NCI-H526 treated with DMSO at 0.1 percent for 48 hours (cell line): ENCODE data around the gene POLR2I.
"Not testable (repeated sequence)": the region's sequence is repeated elsewhere in the genome, so short reads cannot be mapped to it uniquely, and the experiment has no call there.

Experiments
- DNase-seq: peaks from one replicate; lab custom pipeline; 2025; lab: John Stamatoyannopoulos, UW

Gene POLR2I

DNA sequence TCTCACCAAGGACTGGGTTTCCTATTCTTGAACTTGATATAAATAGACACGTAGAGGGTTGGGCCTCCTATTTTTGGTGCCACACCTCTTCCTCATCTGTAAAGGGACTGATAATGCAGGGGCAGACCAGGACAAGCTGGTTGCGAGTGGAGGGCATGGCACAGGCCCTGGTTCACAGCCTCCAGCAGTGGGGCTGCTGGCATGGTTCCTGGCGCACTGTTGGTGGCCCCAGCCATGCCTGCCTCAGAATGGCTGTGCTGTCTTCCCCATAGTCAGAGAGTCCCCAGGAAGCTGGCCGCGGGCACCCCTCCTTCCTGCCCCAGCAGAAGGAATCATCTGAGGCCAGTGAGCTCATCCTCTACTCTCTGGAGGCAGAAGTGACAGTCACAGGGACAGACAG is 14.2 kb downstream of the POLR2I start:
- no peak for DNase-seq

DNA sequence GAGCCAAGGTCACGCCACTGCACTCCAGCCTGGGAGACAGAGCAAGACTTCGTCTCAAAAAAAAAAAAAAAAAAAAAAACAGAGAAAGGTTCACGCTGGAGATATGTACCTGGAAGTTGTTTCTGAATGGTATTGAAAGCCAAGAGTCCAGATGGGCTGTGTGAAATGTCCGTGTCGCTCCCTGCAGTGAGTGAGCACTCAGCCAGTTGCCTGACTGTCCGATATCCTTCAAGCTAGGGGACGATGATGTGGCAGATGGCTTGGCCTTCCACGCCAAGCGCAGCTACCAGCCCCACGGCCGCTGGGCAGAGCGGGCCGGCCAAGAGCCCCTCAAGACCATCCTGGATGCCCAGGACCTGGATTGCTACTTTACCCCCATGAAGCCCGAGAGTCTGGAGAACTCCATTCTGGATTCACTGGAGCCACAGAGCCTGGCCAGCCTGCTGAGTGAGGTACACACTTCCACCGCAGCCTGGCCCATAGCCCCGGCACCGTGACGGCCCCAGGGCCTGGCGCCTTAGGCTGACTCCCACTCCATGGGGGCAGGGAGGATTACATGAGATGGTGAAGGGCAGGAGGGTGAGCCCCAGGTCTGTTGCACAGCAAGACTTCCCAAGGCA is 15.4 kb downstream of the POLR2I start:
- no peak for DNase-seq

DNA sequence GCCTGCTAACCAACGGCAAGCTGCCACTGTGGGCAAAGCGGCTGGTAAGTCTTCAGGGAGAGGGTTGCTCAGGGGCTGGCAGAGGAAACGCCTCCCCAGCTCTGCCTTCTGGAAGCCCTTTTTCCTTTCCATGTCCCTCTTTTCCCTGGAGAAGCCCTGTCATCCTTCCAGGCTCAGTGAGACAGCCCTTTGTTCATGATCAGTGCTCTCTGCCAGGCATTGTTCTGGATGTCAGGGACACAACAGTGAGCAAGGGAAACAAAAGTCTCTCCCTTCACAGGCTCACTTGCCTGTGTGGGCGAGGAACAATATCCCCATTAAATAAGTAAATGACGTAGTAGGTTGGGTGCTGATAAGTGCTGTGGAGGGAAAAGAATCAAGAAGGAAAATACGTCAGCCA is 17.6 kb downstream of the POLR2I start:
- DNase-seq: no peak

DNA sequence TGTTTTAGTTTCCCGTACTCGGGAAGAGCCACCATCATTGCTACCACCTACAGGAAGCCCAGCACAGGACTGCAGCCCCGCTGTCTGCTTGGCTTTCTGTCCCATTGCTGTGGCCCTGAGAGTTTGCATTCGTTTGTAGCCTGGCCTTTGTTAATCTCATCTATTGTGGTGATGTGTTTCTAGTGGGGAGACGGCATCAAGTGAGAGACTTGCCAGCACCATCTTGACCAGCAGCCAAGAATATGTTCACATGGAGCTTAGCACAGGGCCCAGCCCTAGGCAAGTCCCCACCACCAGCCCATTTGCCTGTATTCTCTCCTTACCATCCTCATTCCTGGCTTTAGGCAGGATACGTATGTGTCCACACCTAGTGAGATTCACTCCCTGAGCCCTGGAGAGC is 21.0 kb downstream of the POLR2I start:
- no peak for DNase-seq

DNA sequence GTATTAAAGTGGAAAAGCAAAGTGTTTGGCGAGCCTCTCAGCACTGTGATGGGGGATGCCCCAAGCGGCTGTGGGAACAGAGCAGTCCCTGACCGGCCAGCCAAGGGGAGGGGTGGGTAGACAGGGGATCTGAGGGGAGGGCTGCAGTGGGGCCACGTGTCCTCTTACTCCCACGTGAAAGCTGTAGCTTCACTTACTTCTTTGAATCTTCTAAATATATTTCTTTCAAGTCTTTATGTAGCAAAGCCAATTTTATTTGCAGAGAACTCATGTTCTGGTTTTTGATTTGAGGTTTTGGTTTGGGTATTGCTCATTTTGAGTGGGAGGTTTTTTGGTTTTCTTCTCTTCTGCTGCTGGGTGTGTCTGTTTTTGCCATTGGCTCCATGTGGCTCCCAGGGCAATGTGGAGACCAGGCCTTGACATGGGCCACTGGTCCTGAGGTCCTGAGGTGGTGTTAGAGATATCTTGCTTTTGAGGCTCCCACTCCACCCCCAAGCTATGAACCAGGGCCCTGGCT is 21.5 kb downstream of the POLR2I start:
- no peak for DNase-seq

DNA sequence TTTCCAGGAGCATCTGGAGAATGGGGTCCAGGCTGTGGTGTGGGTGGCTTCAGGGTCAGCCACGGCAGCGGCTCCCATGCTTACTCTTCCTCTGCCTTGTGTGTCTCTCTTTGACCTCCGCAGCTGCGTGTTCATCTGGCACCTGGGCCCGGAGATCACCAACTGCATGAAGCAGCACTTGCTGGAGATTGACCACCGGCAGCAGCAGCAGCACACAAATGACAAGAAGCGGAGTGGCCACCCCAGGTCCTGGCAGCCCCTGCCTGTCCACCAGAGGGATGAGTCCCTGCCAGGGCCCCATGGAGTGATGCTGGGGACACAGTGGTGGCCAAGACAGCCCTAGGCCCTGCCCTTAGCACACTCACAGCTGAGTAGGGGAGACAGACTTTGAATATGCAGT is 22.1 kb downstream of the POLR2I start:
- DNase-seq: no peak

DNA sequence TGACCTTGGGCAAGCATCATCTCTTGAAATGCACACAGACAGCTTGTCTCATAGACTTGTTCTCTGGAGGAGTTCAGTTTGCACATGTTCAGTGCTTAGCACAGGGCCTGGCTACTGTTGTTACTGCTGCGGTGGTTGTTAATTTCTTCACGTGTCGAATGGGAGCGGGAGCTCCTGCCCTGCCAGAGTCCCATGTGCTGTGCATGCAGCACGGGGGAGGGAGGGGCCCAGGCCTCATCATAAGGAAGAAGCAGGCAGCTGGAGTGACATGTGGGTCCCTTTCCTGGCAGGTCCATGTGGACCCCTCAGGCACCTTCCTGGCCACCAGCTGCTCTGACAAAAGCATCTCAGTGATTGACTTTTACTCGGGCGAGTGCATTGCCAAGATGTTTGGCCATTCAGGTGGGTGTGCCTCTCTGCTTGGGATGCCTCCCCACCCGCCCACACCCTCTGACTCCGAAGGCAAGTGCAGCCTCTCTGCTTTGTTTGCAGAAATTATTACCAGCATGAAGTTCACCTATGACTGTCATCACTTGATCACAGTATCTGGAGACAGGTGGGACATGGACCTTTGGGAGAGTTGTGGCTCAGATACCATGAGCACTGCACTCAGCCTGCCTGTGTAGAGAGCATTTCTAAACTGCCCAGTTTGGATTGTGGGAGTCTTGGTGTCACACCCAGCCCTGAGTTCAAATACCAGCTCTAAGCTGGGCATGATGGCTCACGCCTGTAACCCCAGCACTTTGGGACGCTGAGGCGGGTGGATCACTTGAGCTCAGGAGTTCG is 23.6 kb downstream of the POLR2I start:
- DNase-seq: no peak

DNA sequence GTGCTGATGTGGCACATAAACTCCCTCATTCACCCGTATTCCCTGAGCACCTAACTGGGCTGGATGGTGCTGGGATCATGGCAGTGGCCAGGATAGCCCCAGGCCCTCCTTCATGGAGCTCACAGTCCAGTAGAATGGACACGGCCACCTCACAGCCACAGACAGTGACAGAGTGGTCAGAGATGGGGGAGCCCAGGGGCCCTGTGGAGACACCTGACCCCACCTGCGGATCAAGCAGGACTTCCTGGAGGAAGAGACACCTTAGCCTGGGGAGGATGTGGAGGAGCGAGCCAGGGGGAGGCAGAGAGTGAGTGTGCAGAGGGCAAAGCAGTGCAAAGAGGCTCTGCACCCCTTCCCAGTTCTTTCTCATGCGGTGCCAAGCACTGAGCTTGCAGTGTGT is 24.8 kb downstream of the POLR2I start:
- DNase-seq: no peak

DNA sequence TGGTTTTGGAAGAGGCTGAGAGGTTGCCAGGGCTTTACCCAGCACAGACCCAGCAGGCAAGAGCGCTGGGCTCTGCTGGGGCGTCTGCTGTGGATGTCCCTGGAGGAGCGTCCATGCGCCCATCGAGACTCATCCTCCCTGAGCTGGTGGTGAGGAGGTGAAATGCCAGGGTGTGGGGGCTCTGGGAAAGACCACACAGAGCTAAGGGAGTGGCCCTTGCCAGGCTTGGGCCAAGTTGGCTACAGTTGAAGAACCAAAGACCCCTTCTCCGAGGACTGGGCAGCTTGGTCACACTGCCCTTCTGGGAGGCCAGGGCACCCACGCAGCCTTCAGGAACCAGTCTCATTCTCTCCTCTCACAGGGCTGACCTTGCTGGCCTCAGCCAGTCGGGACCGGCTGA is 28.3 kb downstream of the POLR2I start:
- DNase-seq: no peak

DNA sequence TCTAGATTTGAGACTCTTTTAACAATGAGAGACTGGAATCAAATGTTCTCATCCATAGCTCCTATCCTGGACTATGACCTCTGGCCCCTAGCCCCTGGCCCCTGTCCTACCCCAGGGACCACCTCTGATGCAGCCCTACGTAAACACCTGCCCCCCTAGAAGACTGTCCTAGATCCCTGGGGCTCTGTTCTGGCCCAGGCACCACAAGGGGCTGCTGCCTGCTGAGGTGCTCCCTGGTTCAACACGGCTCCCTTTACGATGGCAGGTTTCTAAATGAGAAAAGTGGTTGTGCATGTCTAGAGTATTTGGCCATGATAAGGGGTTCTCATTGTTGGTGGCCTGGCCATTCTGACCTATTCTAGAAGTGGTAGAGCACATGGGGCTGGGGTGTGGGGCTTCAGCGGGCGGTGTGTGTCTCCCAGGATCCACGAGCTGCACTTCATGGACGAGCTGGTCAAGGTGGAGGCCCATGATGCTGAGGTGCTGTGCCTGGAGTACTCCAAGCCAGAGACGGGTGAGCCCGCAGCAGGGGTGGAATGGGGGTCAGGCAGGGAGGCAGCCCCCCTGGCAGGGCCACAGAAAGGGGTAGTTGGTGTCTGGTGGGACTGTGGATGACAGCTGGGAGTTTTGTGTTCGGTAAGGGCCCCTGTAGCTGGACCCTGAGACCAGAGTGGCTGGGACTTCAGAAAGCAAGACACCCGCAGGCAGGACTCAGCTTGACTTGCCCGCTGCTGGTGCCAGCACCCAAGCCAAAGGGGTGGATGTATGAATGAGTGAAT is 30.3 kb downstream of the POLR2I start:
- no peak for DNase-seq

DNA sequence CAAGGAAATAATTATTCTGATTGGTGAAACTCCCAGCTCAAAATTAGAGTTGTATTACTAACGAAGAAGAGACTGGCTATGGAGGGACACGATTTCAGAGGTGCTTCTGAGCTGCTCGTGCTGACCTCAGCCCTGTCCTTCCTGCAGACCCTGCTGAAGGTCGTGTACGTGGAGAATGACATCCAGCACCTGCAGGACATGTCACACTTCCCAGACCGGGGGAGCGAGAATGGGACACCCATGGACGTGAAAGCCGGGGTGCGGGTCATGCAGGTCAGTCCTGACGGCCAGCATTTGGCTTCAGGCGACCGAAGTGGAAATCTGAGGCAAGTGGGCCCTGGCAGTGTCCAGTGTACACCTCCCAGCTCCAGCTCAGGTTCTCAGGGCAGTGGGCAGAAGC is 31.8 kb downstream of the POLR2I start:
- no peak for DNase-seq

DNA sequence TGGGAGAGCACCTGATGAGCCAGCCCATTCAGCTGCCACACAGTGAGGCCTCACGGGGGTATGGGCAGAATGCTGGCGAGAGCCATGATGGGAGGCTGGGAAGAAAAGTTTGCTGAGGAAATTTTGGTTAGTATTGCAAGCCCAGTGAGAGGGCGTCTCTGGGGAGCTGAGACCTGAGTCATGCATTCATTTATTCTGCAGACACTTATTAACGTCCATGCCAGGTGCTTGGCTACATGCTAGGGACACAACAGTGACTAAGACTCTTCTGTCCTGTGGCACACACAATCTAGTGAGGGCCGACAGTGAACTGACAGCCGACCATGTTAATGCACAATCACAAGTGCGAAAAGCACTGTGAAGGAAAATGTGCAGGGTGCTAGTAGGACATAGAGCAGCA is 32.8 kb downstream of the POLR2I start:
- DNase-seq: no peak

DNA sequence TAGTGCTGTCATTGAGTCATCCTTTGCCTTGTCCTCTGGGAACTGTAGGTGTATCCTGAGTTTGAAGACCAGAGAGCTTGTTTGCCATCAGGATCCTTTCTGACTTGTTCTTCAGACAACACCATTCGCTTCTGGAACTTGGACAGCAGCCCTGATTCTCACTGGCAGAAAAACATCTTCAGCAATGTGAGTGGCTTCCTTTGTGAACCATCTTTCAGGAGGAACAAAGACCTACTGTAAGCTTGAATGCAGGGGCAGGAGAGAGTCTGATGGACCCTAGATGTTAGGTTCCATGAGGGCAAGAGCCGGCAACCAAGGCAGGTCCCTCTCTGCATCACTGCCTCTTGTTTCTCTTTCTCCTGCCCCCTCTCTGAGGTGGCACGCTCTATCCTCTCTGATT is 33.3 kb downstream of the POLR2I start:
- no peak for DNase-seq

DNA sequence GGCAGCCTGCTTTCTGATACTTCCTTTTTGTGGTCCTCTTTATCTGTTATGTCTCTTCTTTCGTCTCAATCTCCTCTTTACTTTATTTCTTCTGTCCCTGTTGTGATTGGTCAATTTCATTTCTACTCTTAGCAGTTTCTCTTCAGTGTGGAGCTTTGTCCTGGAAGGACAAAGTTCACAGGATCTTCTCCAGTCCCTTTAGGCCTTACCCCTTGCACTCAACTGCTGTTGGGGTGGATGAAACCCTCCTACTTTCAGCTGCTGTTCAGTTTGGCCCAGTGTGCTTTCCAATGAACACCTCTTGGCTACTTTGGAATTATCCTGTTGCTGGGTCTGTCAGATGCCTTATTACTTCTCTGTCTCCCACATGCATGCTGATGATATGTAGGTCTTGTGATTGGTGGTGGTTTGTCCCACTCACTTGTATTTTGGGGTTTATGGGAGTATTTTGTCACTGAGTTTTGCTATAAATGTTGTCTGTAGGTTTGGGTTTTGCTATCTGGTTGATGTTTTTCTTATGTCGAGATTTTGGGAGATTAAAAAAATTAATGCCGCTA is 35.2 kb downstream of the POLR2I start:
- no peak for DNase-seq

DNA sequence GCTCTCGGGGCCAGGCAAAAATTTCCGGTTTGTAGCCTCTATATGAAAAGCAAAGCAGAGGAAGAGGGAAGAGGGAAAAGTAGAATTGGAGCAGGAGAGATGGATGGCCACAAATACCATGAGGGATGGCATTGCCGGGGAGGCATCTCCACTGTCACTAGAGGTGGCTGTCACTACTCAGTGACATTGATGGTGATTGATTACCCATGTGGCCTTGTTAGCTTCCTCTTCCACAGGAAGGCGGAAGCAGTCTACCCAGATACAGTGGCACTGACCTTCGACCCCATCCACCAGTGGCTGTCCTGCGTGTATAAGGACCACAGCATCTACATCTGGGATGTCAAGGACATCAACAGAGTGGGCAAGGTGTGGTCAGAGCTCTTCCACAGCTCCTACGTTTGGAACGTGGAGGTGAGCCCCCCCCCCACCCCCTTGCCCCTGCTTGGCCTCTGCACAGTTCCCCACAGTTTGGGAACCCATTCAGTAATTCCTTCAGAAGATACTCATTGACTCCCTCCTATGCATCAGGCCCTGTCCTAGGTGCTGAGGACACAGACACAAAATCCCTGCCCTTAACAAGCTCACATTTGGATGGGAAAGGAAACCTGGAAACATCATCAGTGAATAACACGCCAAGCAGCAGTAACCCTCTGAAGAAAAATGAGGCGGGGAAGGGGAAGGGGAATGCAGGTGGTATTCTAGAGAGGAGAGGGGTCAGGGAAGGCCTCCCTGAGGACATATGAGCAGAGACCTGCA is 41.4 kb downstream of the POLR2I start:
- DNase-seq: no peak

DNA sequence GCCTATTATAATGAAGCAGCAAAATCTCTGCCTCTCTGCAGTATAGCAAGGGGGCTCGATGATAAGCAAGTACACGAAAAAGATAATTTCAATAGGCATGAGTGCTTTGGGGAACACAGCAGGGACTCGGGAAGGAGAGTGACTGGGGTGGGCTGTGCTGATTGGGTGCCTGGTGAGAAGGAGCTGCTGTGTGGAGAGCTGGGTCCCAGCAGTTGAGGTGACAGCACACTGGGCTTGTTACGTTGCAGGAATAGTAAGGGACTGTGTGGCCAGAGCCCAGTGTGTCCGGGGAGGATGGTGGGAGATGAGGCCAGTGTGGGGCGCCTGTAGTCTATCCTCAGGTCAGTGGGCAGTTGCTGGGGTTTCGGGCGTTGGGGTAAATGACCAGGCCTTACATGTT is 42.6 kb downstream of the POLR2I start:
- no peak for DNase-seq

DNA sequence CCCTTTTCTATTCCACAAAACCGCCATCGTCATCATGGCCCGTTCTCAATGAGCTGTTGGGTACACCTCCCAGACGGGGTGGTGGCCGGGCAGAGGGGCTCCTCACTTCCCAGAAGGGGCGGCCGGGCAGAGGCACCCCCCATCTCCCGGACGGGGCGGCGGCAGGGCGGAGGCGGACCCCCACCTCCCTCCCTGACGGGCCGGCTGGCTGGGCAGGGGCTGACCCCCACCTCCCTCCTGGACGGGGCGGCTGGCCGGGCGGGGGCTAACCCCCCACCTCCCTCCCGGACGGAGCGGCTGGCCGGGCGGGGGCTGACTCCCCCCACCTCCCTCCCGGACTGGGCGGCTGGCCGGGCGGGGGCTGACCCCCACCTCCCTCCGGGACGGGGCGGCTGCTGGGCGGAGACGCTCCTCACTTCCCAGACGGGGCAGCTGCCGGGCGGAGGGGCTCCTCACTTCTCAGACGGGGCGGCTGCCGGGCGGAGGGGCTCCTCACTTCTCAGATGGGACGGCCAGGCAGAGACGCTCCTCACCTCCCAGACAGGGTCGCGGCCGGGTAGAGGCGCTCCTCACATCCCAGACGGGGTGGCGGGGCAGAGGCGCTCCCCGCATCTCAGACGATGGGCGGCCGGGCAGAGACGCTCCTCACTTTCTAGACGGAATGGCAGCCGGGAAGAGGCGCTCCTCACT is 45.7 kb downstream of the POLR2I start:
- not testable (repeated sequence) for DNase-seq

DNA sequence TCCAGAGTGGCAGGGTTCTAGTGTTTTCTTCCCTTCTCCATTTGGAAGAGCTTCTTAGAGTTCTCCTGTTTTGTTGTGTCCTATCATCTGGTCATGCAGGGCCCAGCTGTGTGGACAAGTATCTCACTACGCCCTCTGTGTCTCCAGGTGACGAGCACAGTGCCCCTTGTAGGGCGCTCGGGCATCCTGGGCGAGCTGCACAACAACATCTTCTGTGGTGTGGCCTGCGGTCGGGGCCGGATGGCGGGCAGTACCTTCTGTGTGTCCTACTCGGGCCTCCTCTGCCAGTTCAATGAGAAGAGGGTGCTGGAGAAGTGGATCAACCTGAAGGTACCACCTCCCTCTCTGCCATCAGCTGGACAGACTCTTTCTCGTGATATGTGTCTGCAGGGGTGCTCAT is 47.0 kb downstream of the POLR2I start:
- DNase-seq: no peak

DNA sequence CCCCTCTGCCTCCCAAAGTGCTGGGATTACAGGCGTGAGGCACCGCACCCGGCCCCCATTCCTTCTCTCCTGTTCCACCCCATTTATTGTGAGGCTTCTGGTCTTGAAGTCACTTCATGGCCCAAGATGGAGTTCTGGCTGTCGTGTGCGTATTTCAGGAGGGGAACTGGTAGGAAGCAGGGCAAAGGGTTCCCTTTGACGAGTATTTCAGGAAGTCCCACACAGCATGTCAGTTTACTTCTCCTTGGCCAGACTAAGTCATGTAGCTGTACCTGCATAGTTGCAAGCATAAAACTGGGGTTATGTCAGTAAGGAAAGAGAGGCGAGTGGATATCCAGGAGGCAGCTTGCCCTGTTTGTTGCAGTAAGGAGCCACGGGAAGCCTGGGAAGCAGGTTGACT is 49.8 kb downstream of the POLR2I start:
- DNase-seq: no peak
